Nephron progenitor cell (in vitro differentiated cells): ENCODE data around the gene ANK2.

Source experiments
- DNase-seq: peaks from one replicate; pipeline ENCODE4 v3.0.0; 2021
- H3K27ac Mint-ChIP-seq: 2 replicates; pipeline ENCODE4 v1.8.0; 2021; ENCODE audit warnings: mild to moderate bottlenecking, moderate library complexity, mixed read lengths
- H3K27me3 Mint-ChIP-seq: 2 replicates; pipeline ENCODE4 v1.8.0; 2021; ENCODE audit warnings: mild to moderate bottlenecking, low read depth, mixed read lengths; ENCODE audit not compliant: poor library complexity
- H3K36me3 Mint-ChIP-seq: 2 replicates; pipeline ENCODE4 v1.8.0; 2021; ENCODE audit warnings: low read depth, mixed read lengths
- H3K4me1 Mint-ChIP-seq: 2 replicates; pipeline ENCODE4 v1.8.0; 2021; ENCODE audit warnings: mixed read lengths
- H3K4me3 Mint-ChIP-seq: 2 replicates; pipeline ENCODE4 v1.8.0; 2021; ENCODE audit warnings: mild to moderate bottlenecking, moderate library complexity, mixed read lengths
- H3K9me3 Mint-ChIP-seq: 2 replicates; pipeline ENCODE4 v1.8.0; 2021; ENCODE audit warnings: mild to moderate bottlenecking, moderate library complexity, mixed read lengths
- CTCF ChIP-seq: fragments of 200-600 bp; sonication (generic); IDR thresholded peaks from 2 replicates; pipeline ENCODE4 v1.5.0; 2021; ENCODE audit warnings: antibody characterized with exemption

ANK2 gene

GRCh38 chr4:113031212-113031611 lies 18.2 kb upstream of the ANK2 start:
- no peak for DNase-seq
- Mint-ChIP-seq H3K4me1 (peaks cover 4% of the 10 kb centered on the region), H3K27me3 (no peaks in the 10 kb centered on the region), H3K4me3 (no peak overlapping the region), H3K9me3 (no peaks in the 10 kb centered on the region), H3K27ac (no peak overlapping the region), H3K36me3 (peaks cover 5% of the 10 kb centered on the region)
- no peak for TF ChIP-seq CTCF

GRCh38 chr4:113040793-113041192 lies 8.7 kb upstream of the ANK2 start:
- H3K27me3 Mint-ChIP-seq: no peaks in the 10 kb centered on the region
- H3K4me3 Mint-ChIP-seq: no peak overlapping the region
- no peak overlapping the region for H3K27ac Mint-ChIP-seq
- no peak for TF ChIP-seq CTCF
- H3K36me3 Mint-ChIP-seq: peaks cover 11% of the 10 kb centered on the region
- H3K4me1 Mint-ChIP-seq: no peaks in the 10 kb centered on the region
- peaks cover 10% of the 10 kb centered on the region for H3K9me3 Mint-ChIP-seq
- no peak for DNase-seq

GRCh38 chr4:113042502-113042901 lies 7.0 kb upstream of the ANK2 start:
- TF ChIP-seq CTCF: no peak
- Mint-ChIP-seq H3K4me3 (no peak overlapping the region), H3K9me3 (peaks cover 10% of the 10 kb centered on the region), H3K36me3 (peaks cover 11% of the 10 kb centered on the region), H3K27ac (peak overlapping the region; percentile 69), H3K4me1 (no peaks in the 10 kb centered on the region), H3K27me3 (no peaks in the 10 kb centered on the region)
- no peak for DNase-seq

GRCh38 chr4:113043591-113043990 lies 5.9 kb upstream of the ANK2 start:
- peaks cover 10% of the 10 kb centered on the region for H3K9me3 Mint-ChIP-seq
- TF ChIP-seq CTCF: no peak

GRCh38 chr4:113050371-113050755 lies 910 bp downstream of the ANK2 start:
- H3K4me3 Mint-ChIP-seq: no peak overlapping the region
- no peak overlapping the region for H3K27ac Mint-ChIP-seq
- DNase-seq: no peak
- no peak for TF ChIP-seq CTCF
- H3K4me1 Mint-ChIP-seq: no peaks in the 10 kb centered on the region
- H3K27me3 Mint-ChIP-seq: no peaks in the 10 kb centered on the region
- no peaks in the 10 kb centered on the region for H3K36me3 Mint-ChIP-seq
- no peaks in the 10 kb centered on the region for H3K9me3 Mint-ChIP-seq

More at GRCh38 chr4:113043591-113043990, 5.9 kb upstream of the ANK2 start:
- Mint-ChIP-seq H3K36me3 (peaks cover 11% of the 10 kb centered on the region), H3K27me3 (no peaks in the 10 kb centered on the region), H3K4me3 (no peak overlapping the region), H3K4me1 (no peaks in the 10 kb centered on the region), H3K27ac (no peak overlapping the region)
- no peak for DNase-seq

- Mint-ChIP-seq H3K27me3 (no peaks in the 10 kb centered on the region), H3K4me3 (no peak overlapping the region), H3K27ac (no peak overlapping the region), H3K36me3 (no peaks in the 10 kb centered on the region), H3K4me1 (no peaks in the 10 kb centered on the region), H3K9me3 (no peaks in the 10 kb centered on the region)
- no peak for TF ChIP-seq CTCF
- DNase-seq: no peak
Observed at GRCh38 chr4:113050837-113051236, 1.4 kb downstream of the ANK2 start.
